Panc1 (cell line): ENCODE results near the gene SYNPR.

Source experiments
- POLR2AphosphoS5 ChIP-seq: IDR thresholded peaks from 2 replicates; pipeline ENCODE4 v1.6.1; 2012; ENCODE audit warnings: mild to moderate bottlenecking, low read depth, low read length, moderate library complexity
- SIN3A ChIP-seq: IDR thresholded peaks from 2 replicates; pipeline ENCODE4 v1.6.1; 2012; ENCODE audit warnings: low read depth, mild to moderate bottlenecking, low read length, moderate library complexity, borderline replicate concordance; ENCODE audit not compliant: insufficient read depth
- TF ChIP-seq, protein P1 (sequence below): fragments of 450-650 bp; IDR thresholded peaks from 2 replicates; pipeline ENCODE4 v1.5.1; 2017; ENCODE audit warnings: mild to moderate bottlenecking
- TF ChIP-seq, protein P2 (sequence below), 2 experiments: IDR thresholded peaks; 2 replicates each; pipeline ENCODE4 v1.6.1; 2011 to 2012; ENCODE audit warnings: low read depth in 2 of 2, control low read depth in 1 of 2, low read length in 1 of 2, mild to moderate bottlenecking in 1 of 2, moderate library complexity in 1 of 2; ENCODE audit not compliant: insufficient read depth in 1 of 2

DNA sequence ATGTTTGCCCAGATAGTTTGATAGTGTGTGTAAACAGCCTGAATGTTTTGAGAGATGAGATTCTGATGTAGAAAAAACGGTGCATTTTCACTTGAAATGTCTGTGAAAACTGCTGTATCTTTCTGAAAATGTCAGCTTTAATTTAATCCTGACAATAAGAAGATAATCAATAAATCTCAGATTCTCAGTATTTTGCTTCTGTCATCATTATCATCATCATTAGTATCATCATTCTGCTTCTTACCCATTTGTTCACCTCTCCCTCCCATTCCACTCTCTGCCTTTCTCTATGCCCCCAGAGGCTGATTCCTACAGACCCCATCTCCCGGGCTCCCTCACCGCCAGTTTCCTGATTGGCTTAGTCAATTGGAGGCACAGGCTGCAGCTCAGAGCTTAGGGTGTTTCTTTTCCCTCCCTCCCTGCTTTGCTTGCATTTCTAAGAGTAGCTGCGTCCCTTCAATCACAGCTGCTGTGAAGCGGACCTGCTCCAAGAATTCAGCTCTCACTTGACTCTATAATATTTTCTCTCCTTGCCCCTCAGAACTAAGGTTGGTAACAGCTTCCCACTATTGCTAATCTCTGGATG, 366.2 kb downstream of the SYNPR start:
- TF ChIP-seq, protein P1, sequence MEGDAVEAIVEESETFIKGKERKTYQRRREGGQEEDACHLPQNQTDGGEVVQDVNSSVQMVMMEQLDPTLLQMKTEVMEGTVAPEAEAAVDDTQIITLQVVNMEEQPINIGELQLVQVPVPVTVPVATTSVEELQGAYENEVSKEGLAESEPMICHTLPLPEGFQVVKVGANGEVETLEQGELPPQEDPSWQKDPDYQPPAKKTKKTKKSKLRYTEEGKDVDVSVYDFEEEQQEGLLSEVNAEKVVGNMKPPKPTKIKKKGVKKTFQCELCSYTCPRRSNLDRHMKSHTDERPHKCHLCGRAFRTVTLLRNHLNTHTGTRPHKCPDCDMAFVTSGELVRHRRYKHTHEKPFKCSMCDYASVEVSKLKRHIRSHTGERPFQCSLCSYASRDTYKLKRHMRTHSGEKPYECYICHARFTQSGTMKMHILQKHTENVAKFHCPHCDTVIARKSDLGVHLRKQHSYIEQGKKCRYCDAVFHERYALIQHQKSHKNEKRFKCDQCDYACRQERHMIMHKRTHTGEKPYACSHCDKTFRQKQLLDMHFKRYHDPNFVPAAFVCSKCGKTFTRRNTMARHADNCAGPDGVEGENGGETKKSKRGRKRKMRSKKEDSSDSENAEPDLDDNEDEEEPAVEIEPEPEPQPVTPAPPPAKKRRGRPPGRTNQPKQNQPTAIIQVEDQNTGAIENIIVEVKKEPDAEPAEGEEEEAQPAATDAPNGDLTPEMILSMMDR: no peak
- TF ChIP-seq POLR2AphosphoS5 (no peak), SIN3A (no peak)
- TF ChIP-seq, protein P2, sequence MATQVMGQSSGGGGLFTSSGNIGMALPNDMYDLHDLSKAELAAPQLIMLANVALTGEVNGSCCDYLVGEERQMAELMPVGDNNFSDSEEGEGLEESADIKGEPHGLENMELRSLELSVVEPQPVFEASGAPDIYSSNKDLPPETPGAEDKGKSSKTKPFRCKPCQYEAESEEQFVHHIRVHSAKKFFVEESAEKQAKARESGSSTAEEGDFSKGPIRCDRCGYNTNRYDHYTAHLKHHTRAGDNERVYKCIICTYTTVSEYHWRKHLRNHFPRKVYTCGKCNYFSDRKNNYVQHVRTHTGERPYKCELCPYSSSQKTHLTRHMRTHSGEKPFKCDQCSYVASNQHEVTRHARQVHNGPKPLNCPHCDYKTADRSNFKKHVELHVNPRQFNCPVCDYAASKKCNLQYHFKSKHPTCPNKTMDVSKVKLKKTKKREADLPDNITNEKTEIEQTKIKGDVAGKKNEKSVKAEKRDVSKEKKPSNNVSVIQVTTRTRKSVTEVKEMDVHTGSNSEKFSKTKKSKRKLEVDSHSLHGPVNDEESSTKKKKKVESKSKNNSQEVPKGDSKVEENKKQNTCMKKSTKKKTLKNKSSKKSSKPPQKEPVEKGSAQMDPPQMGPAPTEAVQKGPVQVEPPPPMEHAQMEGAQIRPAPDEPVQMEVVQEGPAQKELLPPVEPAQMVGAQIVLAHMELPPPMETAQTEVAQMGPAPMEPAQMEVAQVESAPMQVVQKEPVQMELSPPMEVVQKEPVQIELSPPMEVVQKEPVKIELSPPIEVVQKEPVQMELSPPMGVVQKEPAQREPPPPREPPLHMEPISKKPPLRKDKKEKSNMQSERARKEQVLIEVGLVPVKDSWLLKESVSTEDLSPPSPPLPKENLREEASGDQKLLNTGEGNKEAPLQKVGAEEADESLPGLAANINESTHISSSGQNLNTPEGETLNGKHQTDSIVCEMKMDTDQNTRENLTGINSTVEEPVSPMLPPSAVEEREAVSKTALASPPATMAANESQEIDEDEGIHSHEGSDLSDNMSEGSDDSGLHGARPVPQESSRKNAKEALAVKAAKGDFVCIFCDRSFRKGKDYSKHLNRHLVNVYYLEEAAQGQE (IDR thresholded peaks at IDR 0.05; ENCODE audit: insufficient read depth in 1 of 2, low read depth in 2 of 2, low read length in 1 of 2): no peak
